SK-N-SH (cell line): Measurements from ENCODE around the gene ZNF584. TPM values are rescaled to one million over a fixed set of nuclear protein-coding genes. Genes with fewer than 3 reads are reported as not detected.

Source experiments
- CTCF ChIA-PET: fragments of 300-600, 350-600 bp; formaldehyde crosslinking; extraction: SDS; loops from one replicate; lab custom pipeline; 2021; lab: Yijun Ruan, JAX
- POLR2A ChIA-PET: fragments of 350-600 bp; sonication (Branson Sonifier 250); formaldehyde crosslinking; extraction: SDS; loops from one replicate; lab custom pipeline; 2020; ENCODE audit warnings: antibody characterized with exemption, inconsistent platforms; lab: Yijun Ruan, JAX
- DNase-seq: peaks from one replicate; pipeline ENCODE4 v3.0.0; 2012
- H2AFZ ChIP-seq: fragments of 200-600 bp; sonication (generic); 2 replicates; pipeline ENCODE4 v1.8.1; 2016; ENCODE audit warnings: antibody characterized with exemption, mild to moderate bottlenecking, low read depth
- H3F3A ChIP-seq: fragments of 200-600 bp; sonication (generic); replicated peaks from 2 replicates; pipeline ENCODE3; 2016; ENCODE audit warnings: antibody characterized with exemption, mild to moderate bottlenecking; ENCODE audit not compliant: insufficient read depth
- H3K27ac ChIP-seq, 2 experiments: fragments of 200-500 bp in 1 of 2; fragments of 200-600 bp in 1 of 2; sonication (Bioruptor generic) in 1 of 2; sonication (generic), shearing (Covaris generic) in 1 of 2; 2 replicates each; pipeline versions ENCODE4 v1.5.1 to v1.6.1; 2014 to 2016; ENCODE audit warnings: low read depth in 2 of 2, inconsistent platforms in 1 of 2, low read length in 1 of 2, mild to moderate bottlenecking in 1 of 2, mixed read lengths in 1 of 2
- H3K27me3 ChIP-seq: fragments of 200-600 bp; sonication (generic), shearing (Covaris generic); 2 replicates; pipeline ENCODE4 v1.6.1; 2016; ENCODE audit warnings: mixed run types; ENCODE audit not compliant: insufficient read depth
- H3K36me3 ChIP-seq, 2 experiments: fragments of 200-500 bp in 1 of 2; fragments of 200-600 bp in 1 of 2; sonication (Bioruptor generic) in 1 of 2; sonication (generic) in 1 of 2; replicated peaks in 1 of 2; 2 replicates each; pipeline versions ENCODE3 to v1.5.1; 2014 to 2016; ENCODE audit warnings: low read length in 1 of 2, mild to moderate bottlenecking in 1 of 2; ENCODE audit not compliant: insufficient read depth in 2 of 2, control insufficient read depth in 1 of 2
- H3K4me1 ChIP-seq, 2 experiments: fragments of 200-500 bp in 1 of 2; fragments of 200-600 bp in 1 of 2; sonication (Bioruptor generic) in 1 of 2; sonication (generic), shearing (Covaris generic) in 1 of 2; 2 replicates each; pipeline versions ENCODE4 v1.5.1 to v1.6.1; 2014 to 2016; ENCODE audit warnings: low read depth in 1 of 2, low read length in 1 of 2, mixed run types in 1 of 2; ENCODE audit not compliant: insufficient read depth in 2 of 2, control insufficient read depth in 1 of 2
- H3K4me2 ChIP-seq: fragments of 200-600 bp; sonication (generic), shearing (Covaris generic); 2 replicates; pipeline ENCODE4 v1.6.1; 2017; ENCODE audit warnings: mixed run types
- H3K4me3 ChIP-seq, 2 experiments: fragments of 200-500 bp in 1 of 2; fragments of 200-600 bp in 1 of 2; sonication (Bioruptor generic) in 1 of 2; sonication (generic), shearing (Covaris generic) in 1 of 2; 2 replicates each; pipeline versions ENCODE4 v1.5.1 to v1.8.1; 2014 to 2016; ENCODE audit warnings: low read depth in 2 of 2, inconsistent platforms in 1 of 2, low read length in 1 of 2, mild to moderate bottlenecking in 1 of 2, mixed read lengths in 1 of 2, moderate library complexity in 1 of 2
- H3K79me2 ChIP-seq: fragments of 200-600 bp; sonication (generic); 2 replicates; pipeline ENCODE4 v1.8.1; 2017; ENCODE audit warnings: mild to moderate bottlenecking; ENCODE audit not compliant: insufficient read depth
- H3K9ac ChIP-seq: fragments of 200-600 bp; sonication (generic); 2 replicates; pipeline ENCODE4 v1.6.1; 2017; ENCODE audit warnings: mixed run types
- H3K9me2 ChIP-seq: fragments of 200-600 bp; sonication (generic); 2 replicates; pipeline ENCODE4 v1.6.1; 2017; ENCODE audit warnings: mixed run types
- H3K9me3 ChIP-seq: fragments of 200-600 bp; sonication (generic); 2 replicates; pipeline ENCODE4 v1.6.1; 2017; ENCODE audit warnings: mixed run types, mild to moderate bottlenecking, moderate library complexity
- H4K20me1 ChIP-seq: fragments of 200-600 bp; sonication (generic); 2 replicates; pipeline ENCODE4 v1.6.1; 2017; ENCODE audit warnings: mild to moderate bottlenecking, mixed run types; ENCODE audit not compliant: insufficient read depth
- CHD2 ChIP-seq: fragments of 150-350 bp; IDR thresholded peaks from 2 replicates; pipeline ENCODE4 v1.6.1; 2018; ENCODE audit warnings: low read length; ENCODE audit not compliant: partially characterized antibody
- EP300 ChIP-seq, 2 experiments: IDR thresholded peaks; 2 replicates each; pipeline versions ENCODE4 v1.4.0 to v1.6.1; 2012; ENCODE audit warnings: borderline replicate concordance in 1 of 2, low read depth in 1 of 2, low read length in 1 of 2
- FOSL2 ChIP-seq: IDR thresholded peaks from 2 replicates; pipeline ENCODE4 v1.4.0; 2012; ENCODE audit warnings: low read depth, mild to moderate bottlenecking, moderate library complexity, borderline replicate concordance
- RCOR1 ChIP-seq: fragments of 150-350 bp; IDR thresholded peaks from 2 replicates; pipeline ENCODE4 v1.6.1; 2017; ENCODE audit warnings: antibody characterized with exemption, low read length
- WGBS: methylation state at CpG from one replicate; pipeline ENCODE4 v1.1.6; 2017; ENCODE audit warnings: low lambda C conversion rate; 5-methylcytosine and 5-hydroxymethylcytosine counted together
- polyA plus RNA-seq, 3 experiments: library from polyadenylated mRNA; depleted of rRNA; stranded (reverse); fragments of >200 nt; gene quantifications; 2 replicates each; pipeline ENCODE4 v1.2.3, GENCODE V29; 2012
- TF ChIP-seq, protein P1 (sequence below): fragments of 150-350 bp; IDR thresholded peaks from 2 replicates; pipeline ENCODE4 v1.6.1; 2017; ENCODE audit warnings: antibody characterized with exemption, low read length, low read depth, borderline replicate concordance
- TF ChIP-seq, protein P2 (sequence below): IDR thresholded peaks from 2 replicates; pipeline ENCODE4 v1.4.0; 2012; ENCODE audit warnings: low read depth, borderline replicate concordance

ZNF584 gene
- polyA plus RNA-seq, 1 of the 3 experiments (the other 2 are of a cell fraction), result 9.4 TPM

DNA sequence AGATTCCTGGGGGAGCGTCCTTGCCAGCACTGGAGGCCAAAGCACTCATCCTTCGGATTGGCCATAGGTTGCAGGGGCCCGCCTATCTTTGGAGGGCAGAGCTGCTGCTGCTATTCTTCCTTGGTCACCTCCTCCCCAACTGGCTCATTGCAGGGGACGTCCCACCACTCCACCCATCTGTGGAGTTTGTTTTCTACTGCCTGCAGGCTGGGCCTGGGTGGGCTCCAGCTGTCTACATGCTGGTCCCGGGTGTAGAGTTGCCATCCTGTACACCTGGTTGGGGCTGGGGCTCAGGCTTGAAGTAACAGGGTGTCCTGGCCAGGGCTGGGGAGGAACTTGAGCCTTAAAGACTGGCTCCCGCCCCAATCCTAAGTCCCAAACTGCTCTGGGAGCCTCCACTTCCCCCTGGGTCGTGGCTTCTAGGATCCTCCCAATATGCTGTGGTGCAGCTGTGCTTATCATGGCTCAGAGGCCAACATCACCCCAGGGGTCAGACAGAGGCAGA, 10.9 kb upstream of the ZNF584 start:
- peaks cover 19% of the 10 kb centered on the region for H3K79me2 ChIP-seq
- H3K9me3 ChIP-seq, result no peaks in the 10 kb centered on the region
- POLR2A ChIA-PET, result interaction anchor here (2.0 kb wide), 1 partner anchor 10 kb away, joined by 5 read pairs; no protein-coding TSS in a partner anchor
- TF ChIP-seq FOSL2, result no peak
- no peak overlapping the region for H3K9ac ChIP-seq
- peaks cover 4% of the 10 kb centered on the region for H4K20me1 ChIP-seq
- no peaks in the 10 kb centered on the region for H3K9me2 ChIP-seq
- H3K27ac ChIP-seq, result no peak overlapping the region; a peak in 1 of 4 replicates
- DNase-seq, result no peak
- H2AFZ ChIP-seq, result no peak overlapping the region
- peaks cover 19 to 28% of the 10 kb centered on the region in 2 experiments for H3K36me3 ChIP-seq
- CTCF ChIA-PET, result no interaction called here
- no peak overlapping the region for H3K4me3 ChIP-seq
- peaks cover 6 to 20% of the 10 kb centered on the region in 2 experiments; a peak in 2 of 4 replicates for H3K4me1 ChIP-seq
- H3K27me3 ChIP-seq, result no peaks in the 10 kb centered on the region
- H3K4me2 ChIP-seq, result no peak overlapping the region
- peaks cover 38% of the 10 kb centered on the region for H3F3A ChIP-seq
- WGBS, result 94% methylated on average over 7 of the region's 7 CpGs

DNA sequence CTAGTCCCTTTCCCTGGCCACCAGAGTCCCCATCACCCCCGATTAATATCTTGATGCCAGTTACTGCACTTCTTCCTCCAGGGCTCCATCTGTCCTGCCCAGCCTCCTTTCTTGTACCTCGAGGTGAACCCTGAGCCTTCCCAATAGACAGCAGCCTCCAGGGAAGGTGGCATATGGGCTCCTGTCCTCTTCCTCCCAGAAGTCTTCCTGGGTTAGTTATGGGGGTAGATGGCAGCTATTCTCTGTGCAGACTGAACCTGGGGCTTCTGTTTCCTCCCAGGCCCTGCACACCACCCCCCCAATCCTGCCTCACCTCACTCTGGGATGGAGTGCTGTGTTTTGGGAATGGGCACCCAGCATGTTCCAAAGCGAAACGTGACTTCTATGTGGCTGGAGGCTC, 10.4 kb upstream of the ZNF584 start:
- Histone ChIP-seq H3K9ac (no peak overlapping the region), H3K27ac (no peak overlapping the region), H3K4me1 (peaks cover 6 to 20% of the 10 kb centered on the region in 2 experiments; a peak in 2 of 4 replicates), H3F3A (peaks cover 39% of the 10 kb centered on the region), H3K4me2 (no peak overlapping the region), H3K36me3 (peaks cover 14 to 23% of the 10 kb centered on the region in 2 experiments), H3K79me2 (peaks cover 17% of the 10 kb centered on the region), H4K20me1 (no peaks in the 10 kb centered on the region; the same call in none of the 2 replicates), H3K9me3 (no peaks in the 10 kb centered on the region), H3K4me3 (no peak overlapping the region), H2AFZ (no peak overlapping the region), H3K9me2 (no peaks in the 10 kb centered on the region), H3K27me3 (no peaks in the 10 kb centered on the region)
- TF ChIP-seq RCOR1, result no peak
- TF ChIP-seq, protein P1, sequence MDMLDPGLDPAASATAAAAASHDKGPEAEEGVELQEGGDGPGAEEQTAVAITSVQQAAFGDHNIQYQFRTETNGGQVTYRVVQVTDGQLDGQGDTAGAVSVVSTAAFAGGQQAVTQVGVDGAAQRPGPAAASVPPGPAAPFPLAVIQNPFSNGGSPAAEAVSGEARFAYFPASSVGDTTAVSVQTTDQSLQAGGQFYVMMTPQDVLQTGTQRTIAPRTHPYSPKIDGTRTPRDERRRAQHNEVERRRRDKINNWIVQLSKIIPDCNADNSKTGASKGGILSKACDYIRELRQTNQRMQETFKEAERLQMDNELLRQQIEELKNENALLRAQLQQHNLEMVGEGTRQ, result no peak
- TF ChIP-seq CHD2, result no peak
- no peak for TF ChIP-seq EP300 (IDR thresholded peaks at IDR 0.05; ENCODE audit: borderline replicate concordance in 1 of 2, low read depth in 1 of 2, low read length in 1 of 2)
- TF ChIP-seq, protein P2, sequence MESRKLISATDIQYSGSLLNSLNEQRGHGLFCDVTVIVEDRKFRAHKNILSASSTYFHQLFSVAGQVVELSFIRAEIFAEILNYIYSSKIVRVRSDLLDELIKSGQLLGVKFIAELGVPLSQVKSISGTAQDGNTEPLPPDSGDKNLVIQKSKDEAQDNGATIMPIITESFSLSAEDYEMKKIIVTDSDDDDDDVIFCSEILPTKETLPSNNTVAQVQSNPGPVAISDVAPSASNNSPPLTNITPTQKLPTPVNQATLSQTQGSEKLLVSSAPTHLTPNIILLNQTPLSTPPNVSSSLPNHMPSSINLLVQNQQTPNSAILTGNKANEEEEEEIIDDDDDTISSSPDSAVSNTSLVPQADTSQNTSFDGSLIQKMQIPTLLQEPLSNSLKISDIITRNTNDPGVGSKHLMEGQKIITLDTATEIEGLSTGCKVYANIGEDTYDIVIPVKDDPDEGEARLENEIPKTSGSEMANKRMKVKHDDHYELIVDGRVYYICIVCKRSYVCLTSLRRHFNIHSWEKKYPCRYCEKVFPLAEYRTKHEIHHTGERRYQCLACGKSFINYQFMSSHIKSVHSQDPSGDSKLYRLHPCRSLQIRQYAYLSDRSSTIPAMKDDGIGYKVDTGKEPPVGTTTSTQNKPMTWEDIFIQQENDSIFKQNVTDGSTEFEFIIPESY, result no peak
- DNase-seq, result no peak
- ChIA-PET CTCF (no interaction called here), POLR2A (interaction anchor here (2.0 kb wide), 1 partner anchor 10 kb away, joined by 5 read pairs; no protein-coding TSS in a partner anchor)
- 72% methylated on average over 4 of the region's 4 CpGs for WGBS
